Kidney epithelial cell (primary cell): ENCODE data around the gene MAP3K15. TPM values are rescaled to one million over a fixed set of nuclear protein-coding genes. Genes with fewer than 3 reads are reported as not detected.
A peak's percentile ranks its signal among the peaks of the same experiment; 100 is the strongest.

Experiments
- DNase-seq: peaks from one replicate; pipeline ENCODE4 v3.0.0-alpha.2; 2010; ENCODE audit warnings: low read depth
- H3K27me3 ChIP-seq: 2 replicates; pipeline ENCODE4 v1.6.0; 2011; ENCODE audit warnings: low read length; ENCODE audit not compliant: control insufficient read depth, insufficient read depth
- H3K36me3 ChIP-seq: 2 replicates; pipeline ENCODE4 v1.5.1; 2011; ENCODE audit warnings: low read length; ENCODE audit not compliant: control insufficient read depth, insufficient read depth
- H3K4me3 ChIP-seq: 2 replicates; pipeline ENCODE4 v1.5.1; 2011; ENCODE audit warnings: low read depth, mild to moderate bottlenecking, control low read depth, low read length
- total RNA-seq: library from RNA; depleted of rRNA; stranded (reverse); fragments of >200 nt; gene quantifications from 2 replicates; pipeline ENCODE4 v1.2.3, GENCODE V29; 2015
- TF ChIP-seq, protein P1 (sequence below): IDR thresholded peaks from 2 replicates; pipeline ENCODE4 v1.5.1; 2011; ENCODE audit warnings: mild to moderate bottlenecking, moderate library complexity, low read length, control low read depth, inconsistent platforms; ENCODE audit not compliant: insufficient read depth, poor library complexity, severe bottlenecking

MAP3K15 gene
- total RNA-seq, 1 donor from 2014 or later = 2.2 TPM

DNA sequence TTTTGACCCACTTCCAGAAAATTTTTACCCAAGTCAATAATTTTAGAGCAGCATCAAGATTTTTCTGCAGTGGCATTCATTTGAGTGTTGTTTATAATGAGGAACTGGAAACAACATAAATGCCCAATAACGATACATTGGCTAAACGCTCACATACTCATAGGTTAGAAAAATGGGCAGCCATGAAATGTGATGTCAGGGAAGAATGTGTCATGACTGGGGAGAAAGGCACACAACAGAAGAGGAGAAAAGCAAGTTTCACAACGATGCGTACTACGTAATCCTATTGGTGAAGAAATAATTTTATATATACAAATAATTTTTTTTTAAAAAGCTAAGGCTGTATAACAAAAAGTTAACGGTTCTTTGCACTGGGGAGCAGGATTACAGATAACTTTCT, 33.6 kb upstream of the MAP3K15 start:
- Histone ChIP-seq H3K4me3 (no peak overlapping the region), H3K36me3 (no peaks in the 10 kb centered on the region), H3K27me3 (no peaks in the 10 kb centered on the region)
- DNase-seq = no peak
- TF ChIP-seq, protein P1, sequence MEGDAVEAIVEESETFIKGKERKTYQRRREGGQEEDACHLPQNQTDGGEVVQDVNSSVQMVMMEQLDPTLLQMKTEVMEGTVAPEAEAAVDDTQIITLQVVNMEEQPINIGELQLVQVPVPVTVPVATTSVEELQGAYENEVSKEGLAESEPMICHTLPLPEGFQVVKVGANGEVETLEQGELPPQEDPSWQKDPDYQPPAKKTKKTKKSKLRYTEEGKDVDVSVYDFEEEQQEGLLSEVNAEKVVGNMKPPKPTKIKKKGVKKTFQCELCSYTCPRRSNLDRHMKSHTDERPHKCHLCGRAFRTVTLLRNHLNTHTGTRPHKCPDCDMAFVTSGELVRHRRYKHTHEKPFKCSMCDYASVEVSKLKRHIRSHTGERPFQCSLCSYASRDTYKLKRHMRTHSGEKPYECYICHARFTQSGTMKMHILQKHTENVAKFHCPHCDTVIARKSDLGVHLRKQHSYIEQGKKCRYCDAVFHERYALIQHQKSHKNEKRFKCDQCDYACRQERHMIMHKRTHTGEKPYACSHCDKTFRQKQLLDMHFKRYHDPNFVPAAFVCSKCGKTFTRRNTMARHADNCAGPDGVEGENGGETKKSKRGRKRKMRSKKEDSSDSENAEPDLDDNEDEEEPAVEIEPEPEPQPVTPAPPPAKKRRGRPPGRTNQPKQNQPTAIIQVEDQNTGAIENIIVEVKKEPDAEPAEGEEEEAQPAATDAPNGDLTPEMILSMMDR = no peak

DNA sequence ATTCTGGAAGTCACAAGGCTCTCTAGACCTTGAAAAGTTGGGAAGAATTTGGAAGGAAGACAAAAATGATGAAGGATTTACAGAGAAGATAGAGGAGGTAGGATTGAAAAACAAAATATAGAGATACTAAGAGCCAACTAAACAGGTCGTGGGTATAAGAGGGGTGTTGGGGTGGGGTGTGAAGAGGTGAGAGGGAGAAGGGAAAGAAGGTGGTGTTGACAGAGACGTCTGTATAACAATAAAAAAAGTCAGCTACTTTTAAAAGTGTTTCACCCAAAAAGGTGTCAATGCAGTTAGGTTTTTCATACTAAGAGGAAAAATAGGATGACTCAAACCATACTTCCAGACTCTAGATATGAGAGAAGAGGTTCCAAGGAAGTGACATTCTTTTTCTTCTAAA, 33.0 kb upstream of the MAP3K15 start:
- DNase-seq = no peak
- Histone ChIP-seq H3K4me3 (no peak overlapping the region), H3K36me3 (no peaks in the 10 kb centered on the region), H3K27me3 (no peaks in the 10 kb centered on the region)
- TF ChIP-seq, protein P1 = no peak

DNA sequence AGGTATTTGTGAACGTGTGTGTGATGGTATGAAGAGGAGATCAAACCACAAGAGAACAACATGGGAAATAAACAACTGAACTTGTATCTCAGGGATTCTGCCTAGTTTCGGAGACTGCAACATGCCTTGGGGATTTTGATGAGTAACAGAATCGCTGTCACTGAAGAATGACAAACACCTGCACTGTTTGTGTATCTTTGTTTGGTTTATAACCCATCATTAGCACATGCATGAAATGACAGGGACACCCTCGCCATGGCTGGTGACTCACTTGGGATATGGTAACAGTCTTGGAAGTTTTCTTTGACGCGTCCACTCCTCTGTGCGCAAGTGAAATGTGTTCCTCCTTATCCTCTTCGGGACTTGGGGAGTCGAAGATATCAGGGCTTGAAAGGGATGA, 30.3 kb upstream of the MAP3K15 start:
- TF ChIP-seq, protein P1 = no peak
- Histone ChIP-seq H3K4me3 (no peak overlapping the region), H3K27me3 (no peaks in the 10 kb centered on the region), H3K36me3 (no peaks in the 10 kb centered on the region)
- no peak for DNase-seq

DNA sequence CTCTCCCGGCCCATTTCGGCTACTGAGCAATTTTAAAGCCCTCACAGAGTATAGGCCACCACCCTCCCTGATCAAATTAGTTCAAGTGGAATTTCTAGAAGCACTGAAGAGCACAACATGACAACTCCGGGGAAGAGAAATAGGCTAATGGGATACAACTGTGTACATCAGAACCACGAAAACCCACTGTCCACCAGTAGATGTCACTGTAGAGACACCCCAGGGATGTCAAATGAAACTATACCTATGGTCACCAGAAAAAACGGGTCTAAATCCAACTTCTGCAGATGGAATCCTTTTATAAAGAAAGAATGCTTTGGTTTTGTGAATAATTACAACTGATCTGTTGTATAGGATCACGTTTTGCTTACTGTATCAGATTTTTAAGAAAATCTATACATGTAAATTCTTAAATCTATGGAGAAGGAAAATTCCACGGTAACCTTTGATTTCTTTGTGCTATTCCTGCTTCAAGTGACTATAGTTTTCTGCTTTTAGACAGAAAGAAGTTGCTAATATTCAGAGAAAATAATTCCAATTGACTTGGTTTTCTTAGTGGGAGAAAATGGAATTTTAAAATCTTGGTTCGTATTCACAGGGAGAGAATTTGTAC, 29.5 kb upstream of the MAP3K15 start:
- Histone ChIP-seq H3K4me3 (no peak overlapping the region), H3K36me3 (no peaks in the 10 kb centered on the region), H3K27me3 (no peaks in the 10 kb centered on the region)
- no peak for DNase-seq
- TF ChIP-seq, protein P1 = peak; percentile 78

DNA sequence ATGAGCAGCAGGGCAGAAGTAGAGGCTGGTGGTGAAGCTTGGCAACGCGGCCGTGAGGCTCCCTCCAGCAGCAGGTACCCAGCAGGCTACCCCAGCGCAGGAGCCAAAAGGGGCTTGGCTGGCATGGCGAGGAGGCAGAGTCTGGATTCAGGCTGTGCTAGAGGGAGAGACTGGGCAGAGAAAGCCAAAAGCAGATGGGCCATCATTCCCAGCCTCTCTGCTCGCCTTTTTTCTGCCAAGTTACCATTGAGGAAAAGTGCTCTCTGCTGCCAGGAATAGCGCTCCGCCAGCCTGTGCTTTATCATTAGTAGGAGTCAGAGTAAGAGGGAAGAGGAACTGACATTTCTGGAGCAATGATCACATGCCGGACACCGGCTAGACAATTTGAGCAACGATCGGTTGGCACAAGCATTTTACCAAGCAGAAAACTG, 28.7 kb upstream of the MAP3K15 start:
- no peak overlapping the region for H3K4me3 ChIP-seq
- DNase-seq = no peak
- H3K36me3 ChIP-seq = no peaks in the 10 kb centered on the region
- H3K27me3 ChIP-seq = no peaks in the 10 kb centered on the region
- TF ChIP-seq, protein P1 = no peak
